HS-5 (cell line): ENCODE measurements around the gene TBX1.
A peak's percentile ranks its signal among the peaks of the same experiment; 100 is the strongest.
"Not testable (repeated sequence)": the region's sequence is repeated elsewhere in the genome, so short reads cannot be mapped to it uniquely, and the experiment has no call there.

Experiments used
- DNase-seq: peaks from one replicate; pipeline ENCODE4 v3.0.0-alpha.2; 2012; ENCODE audit warnings: low read depth

TBX1 gene

GRCh38 chr22:19723232-19723982 lies 37.2 kb upstream of the TBX1 start, which contains the start of gene GP1BB:
GP1BB (plus strand) TSS chr22:19723539; CDS start chr22:19723570, 31 bp downstream.
- no peak for DNase-seq

DNA sequence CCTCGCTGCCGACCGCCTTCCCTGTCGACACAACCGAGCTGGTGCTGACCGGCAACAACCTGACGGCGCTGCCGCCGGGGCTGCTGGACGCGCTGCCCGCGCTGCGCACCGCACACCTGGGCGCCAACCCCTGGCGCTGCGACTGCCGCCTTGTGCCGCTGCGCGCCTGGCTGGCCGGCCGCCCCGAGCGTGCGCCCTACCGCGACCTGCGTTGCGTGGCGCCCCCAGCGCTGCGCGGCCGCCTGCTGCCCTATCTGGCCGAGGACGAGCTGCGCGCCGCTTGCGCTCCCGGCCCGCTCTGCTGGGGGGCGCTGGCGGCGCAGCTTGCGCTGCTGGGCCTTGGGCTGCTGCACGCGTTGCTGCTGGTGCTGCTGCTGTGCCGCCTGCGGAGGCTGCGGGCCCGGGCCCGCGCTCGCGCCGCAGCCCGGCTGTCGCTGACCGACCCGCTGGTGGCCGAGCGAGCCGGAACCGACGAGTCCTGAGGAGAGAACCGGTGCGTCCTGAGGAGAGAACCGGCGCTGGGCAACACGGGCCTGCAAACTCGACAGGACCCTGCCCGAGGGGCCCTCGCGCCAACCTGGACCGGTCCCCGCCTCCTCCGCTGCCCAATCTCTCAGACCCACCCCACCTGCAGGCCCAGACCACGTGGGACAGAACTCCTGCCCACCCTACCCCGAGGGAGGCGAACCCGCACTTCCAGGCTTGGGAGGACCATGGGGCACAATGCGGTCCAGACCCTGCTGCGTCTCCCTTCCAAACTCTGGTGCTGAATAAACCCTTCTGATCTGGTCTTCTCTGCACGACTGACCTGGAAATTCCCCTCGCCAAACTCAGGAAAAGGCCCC lies 36.4 kb upstream of the TBX1 start:
- DNase-seq = no peak

- no peak for DNase-seq
Observed at GRCh38 chr22:19724927-19725661, 35.5 kb upstream of the TBX1 start.

DNA sequence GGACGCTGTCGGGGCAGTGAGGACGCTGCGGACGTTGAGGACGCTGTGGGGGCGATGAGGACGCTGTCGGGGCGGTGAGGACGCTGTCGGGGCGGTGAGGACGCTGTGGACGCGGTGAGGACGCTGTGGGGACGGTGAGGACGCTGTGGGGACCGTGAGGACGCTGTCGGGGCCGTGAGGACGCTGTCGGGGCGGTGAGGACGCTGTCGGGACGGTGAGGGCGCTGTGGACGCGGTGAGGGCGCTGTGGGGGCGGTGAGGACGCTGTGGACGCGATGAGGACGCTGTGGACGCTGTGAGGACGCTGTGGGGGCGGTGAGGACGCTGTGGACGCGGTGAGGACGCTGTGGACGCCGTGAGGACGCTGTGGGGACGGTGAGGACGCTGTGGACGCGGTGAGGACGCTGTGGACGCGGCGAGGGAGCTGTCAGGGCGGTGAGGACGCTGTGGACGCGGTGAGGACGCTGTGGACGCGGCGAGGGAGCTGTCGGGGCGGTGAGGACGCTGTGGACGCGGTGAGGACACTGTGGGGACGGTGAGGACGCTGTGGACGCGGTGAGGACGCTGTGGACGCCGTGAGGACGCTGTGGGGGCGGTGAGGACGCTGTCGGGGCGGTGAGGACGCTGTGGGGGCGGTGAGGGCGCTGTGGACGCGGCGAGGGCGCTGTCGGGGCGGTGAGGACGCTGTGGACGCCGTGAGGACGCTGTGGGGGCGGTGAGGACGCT lies 34.4 kb upstream of the TBX1 start:
- DNase-seq = not testable (repeated sequence)

DNA sequence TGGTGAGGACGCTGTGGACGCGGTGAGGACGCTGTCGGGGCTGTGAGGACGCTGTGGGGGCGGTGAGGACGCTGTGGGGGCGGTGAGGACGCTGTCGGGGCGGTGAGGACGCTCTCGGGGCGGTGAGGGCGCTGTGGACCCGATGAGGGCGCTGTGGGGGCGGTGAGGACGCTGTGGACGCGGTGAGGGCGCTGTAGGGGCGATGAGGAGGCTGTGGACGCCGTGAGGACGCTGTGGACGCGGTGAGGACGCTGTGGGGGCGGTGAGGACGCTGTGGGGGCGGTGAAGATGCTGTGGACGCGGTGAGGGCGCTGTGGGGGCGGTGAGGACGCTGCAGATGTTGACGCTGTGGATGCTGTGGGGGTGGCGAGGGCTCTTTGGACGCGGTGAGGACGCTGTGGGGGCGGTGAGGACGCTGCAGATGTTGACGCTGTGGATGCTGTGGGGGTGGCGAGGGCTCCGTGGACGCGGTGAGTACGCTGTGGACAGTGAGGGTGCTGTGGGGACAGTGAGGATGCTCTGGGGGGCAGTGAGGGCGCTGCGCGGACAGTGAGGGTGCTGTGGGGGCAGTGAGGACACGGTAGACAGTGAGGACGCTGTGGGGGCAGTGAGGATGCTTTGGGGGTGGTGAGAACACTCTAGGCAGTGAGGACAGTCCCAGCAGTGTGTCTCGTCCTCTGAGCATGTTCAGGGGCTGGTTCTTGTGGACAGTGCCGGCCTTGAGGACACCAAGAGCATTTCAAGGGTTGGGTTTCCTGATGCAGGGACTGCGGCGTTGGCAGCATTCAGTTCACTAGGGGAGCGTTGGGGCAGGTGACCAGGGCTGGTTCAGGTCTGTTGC lies 33.0 kb upstream of the TBX1 start:
- no peak for DNase-seq

DNA sequence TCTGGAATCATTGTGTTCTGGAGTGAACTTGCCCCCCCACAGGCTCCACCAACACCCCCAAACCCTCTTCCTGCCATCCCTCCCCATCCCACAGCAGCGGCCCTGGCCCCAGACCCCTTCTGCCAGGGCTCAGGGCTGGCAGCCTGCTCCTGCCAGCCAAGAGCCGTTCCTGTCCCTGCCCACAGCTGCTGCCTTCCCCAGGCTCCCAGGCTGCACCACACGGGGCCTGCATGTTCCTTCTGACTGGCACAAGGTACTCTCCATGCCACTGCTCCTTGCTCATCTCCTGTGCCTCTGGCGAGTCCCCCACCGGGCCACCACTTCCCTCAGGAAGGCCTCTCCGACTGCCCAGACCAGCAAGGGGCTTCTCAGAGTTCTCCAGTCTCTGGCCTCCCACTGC lies 32.3 kb upstream of the TBX1 start:
- DNase-seq = no peak

GRCh38 chr22:19728836-19729235 lies 31.7 kb upstream of the TBX1 start:
- DNase-seq = no peak

DNA sequence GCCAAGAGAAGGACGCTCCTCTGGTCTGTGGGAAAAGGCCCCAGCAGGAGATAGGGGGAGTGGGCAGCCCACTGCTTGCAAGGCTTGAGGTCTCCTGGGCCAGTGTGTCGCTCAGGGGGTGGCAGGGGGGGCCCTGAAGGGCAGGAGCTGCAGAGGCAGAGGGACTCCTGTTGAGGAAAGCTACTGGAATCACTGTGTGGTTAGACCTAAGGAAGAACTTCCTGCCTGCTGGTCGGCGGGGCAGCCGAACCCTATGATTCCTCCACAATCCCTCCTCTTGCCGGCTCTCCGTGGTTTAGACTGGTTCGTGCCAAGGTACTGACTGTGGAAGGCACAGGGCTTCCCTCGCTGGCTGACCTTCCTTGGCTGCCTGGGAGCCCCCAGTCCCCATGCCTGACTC lies 31.1 kb upstream of the TBX1 start:
- DNase-seq = no peak

DNA sequence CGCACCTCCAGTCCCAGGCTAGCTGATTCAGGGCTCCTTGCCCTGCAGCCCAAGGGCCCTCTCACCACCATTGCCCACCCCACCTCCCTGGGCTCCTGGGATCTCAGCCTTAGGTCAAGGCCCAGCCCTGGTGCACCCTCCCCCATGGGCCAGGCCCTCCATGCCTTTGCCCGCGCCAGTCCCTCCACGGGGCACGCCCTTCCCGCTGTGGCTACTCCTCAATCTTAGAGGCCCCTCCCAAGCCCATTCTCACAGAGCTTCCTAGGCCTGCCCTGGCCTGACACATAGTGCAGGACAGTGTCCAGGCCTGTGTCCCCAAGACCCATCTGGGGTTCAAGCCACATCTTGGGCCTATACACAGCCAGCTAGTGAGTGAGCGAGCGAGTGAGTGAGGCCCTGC lies 30.4 kb upstream of the TBX1 start:
- no peak for DNase-seq

GRCh38 chr22:19730655-19731360 lies 29.8 kb upstream of the TBX1 start:
- DNase-seq = peak; percentile 42

DNA sequence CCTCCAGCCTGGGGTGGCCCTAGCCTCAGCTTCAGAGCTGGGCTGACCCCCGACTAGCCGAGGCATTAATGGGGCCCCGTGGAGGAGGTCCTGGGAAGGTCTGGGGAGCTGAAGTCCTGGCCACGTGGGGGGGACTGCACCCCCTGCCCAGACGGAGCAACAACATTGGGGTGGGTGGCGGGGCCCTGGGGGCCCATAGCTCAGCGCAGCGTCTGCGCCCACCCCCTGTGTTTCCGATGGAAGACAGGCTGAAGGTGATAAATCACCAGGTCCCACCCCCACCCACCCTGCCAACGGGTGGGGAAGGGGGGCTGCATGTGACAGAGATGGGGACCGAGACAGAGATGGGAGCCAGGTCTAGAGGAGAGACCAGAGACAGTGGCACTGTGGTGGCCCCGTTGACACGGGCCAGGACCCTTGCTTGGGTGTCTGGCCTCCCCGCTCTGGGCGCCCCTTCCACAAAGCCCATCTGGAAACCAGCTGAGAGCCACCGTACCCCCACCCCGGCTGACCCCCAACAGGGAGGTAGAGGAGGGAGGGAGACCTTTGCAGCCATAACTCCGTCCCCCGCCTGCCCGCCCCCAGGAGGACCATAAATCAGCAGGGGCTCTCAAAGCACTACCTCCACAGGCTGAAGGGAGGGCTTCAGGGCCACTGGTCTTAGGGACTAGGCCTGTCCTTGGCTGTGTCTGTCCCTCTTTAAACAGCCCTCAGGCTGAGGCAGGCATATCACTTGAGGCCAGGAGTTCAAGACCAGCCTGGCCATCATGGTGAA lies 29.0 kb upstream of the TBX1 start:
- DNase-seq = no peak

GRCh38 chr22:19732403-19733113 lies 28.0 kb upstream of the TBX1 start:
- DNase-seq = no peak

- no peak for DNase-seq
Observed at GRCh38 chr22:19733755-19734154, 26.8 kb upstream of the TBX1 start.

GRCh38 chr22:19734163-19734562 lies 26.4 kb upstream of the TBX1 start:
- no peak for DNase-seq

DNA sequence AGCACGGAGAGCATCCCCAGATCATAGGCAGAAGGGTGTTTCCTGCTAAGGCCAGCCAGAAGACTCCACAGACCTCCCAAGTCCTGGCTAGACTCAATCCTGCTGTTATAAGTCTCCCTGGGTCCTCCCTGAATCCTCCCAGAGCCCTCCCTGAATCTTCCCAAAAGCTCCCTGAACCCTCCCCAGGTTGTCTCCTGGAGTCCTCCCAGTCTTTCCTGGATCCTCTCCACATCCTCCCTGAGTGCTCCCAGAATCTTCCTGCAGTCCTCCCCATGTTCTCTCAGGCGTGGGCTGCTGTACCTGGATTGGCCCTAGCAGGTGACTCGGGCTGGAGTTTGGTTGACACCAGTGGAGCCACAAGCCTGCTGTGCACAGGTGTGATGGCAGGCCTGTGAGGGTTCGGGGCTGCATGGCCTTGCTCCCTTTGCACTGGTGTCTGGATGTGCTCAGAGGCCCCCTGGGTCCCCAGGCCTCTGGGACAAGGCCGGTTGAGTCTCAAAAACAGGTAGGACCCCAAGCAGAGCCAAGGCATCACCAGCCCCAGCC lies 25.7 kb upstream of the TBX1 start:
- no peak for DNase-seq

DNA sequence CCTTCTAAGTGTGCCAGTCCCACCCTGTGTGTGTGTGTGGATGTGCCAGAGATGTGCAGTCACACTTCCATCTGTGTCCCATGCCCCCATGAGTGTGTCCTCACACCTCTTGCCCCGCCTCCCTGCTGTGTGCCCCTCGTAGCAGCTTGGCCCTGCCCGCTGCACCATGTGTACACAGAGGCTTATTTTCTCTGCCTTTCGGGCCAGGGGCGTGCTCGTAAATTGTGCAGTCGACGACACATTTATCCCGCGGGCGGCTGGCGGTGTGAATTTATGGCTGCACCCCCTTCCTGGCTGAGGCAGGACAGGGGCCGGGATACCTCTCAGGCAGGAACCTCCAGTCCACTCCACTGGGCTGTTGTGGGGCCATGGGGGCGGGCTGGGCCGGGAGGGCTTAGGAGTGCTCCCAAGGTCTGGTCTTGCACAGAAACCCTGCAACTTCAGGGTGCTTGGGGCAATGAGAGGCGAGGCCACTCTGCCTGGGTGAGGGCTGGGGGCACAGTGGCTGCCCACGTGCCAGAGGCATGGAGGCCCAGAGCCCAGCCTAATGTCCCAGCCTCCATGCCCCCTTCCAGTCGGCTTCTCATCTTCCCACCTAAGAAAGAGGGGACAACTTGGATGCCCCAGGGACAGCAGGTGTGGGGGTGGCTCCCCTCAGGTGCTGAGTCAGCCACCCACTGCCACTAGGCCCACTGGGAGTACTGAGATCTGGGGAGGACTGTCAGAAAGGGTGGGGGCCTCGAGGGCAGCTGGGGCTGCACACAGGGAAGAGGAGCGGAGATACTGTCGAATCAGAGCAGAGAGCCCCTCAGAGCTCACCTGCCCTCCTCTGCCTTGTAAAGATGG lies 24.7 kb upstream of the TBX1 start:
- no peak for DNase-seq

DNA sequence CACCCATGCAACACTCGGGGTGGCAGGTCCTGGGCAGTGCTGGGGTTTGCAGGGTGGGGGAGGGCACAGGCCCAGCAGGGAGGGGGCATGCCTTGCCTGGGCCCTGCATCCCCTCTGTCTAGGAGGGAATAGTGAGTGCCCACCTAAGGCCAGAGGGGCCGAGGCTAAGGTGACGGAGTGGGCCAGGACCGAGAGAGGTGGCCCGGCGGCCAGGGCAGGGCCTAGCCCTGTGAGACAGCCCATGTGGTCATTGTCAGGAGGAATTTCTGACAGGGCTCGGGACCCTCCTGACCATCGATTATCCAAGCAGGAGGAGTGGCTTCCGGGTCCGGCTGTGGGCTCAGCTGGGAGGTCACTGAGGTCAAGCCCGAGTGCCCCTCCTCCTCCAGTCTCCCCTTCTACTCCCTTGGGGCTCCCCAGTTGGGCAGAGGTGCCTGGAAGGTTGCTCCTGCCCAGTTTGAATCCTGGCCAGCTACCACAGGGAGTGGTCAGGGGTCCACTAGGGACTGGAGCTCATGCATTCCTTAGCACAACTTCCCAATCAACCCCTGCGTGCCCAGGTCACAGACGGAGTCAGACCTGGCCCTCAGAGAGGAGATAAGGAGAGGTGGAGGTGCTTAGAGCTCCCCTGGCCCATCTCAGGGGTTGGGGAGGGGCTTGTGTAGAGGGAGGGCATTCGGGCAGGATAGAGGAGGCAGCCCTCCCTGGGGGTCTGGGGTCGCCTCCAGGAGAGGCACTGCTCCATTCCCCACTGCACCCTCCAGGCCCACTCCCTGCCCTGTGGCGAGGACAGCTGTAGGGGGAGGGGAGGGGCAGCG lies 22.5 kb upstream of the TBX1 start:
- DNase-seq = no peak
